H9 (cell line): Measurements from ENCODE around the gene CCNF. TPM values are rescaled to one million over a fixed set of nuclear protein-coding genes. Genes with fewer than 3 reads are reported as not detected.

ENCODE experiments used
- DNase-seq: peaks from one replicate; pipeline ENCODE4 v3.0.0-alpha.2; 2017
- H2AFZ ChIP-seq: one replicate; pipeline ENCODE4 v1.6.1; 2013; ENCODE audit warnings: mild to moderate bottlenecking, low read length, control low read depth, moderate library complexity
- H2AK5ac ChIP-seq: 2 replicates; pipeline ENCODE4 v1.6.1; 2013; ENCODE audit warnings: low read length, control low read depth, mixed read lengths; ENCODE audit not compliant: insufficient read length
- H2BK120ac ChIP-seq: one replicate; pipeline ENCODE4 v1.6.1; 2013; ENCODE audit warnings: low read depth, mild to moderate bottlenecking, low read length, control low read depth, inconsistent platforms; ENCODE audit not compliant: poor library complexity, severe bottlenecking
- H2BK12ac ChIP-seq: 2 replicates; pipeline ENCODE4 v1.6.1; 2013; ENCODE audit warnings: low read length, control low read depth, mixed read lengths, low read depth; ENCODE audit not compliant: insufficient read length
- H2BK15ac ChIP-seq: 2 replicates; pipeline ENCODE4 v1.6.1; 2013; ENCODE audit warnings: low read depth, low read length, control low read depth
- H2BK20ac ChIP-seq: one replicate; pipeline ENCODE4 v1.6.1; 2013; ENCODE audit warnings: low read depth, mild to moderate bottlenecking, low read length, control low read depth, inconsistent platforms; ENCODE audit not compliant: poor library complexity, severe bottlenecking
- H2BK5ac ChIP-seq: 2 replicates; pipeline ENCODE4 v1.6.1; 2013; ENCODE audit warnings: low read length, control low read depth, mixed read lengths; ENCODE audit not compliant: insufficient read length
- H3K14ac ChIP-seq: 2 replicates; pipeline ENCODE4 v1.6.1; 2013; ENCODE audit warnings: low read length, control low read depth; ENCODE audit not compliant: insufficient read depth
- H3K18ac ChIP-seq: 2 replicates; pipeline ENCODE4 v1.6.1; 2013; ENCODE audit warnings: low read depth, mild to moderate bottlenecking, mixed read lengths, low read length, control low read depth; ENCODE audit not compliant: insufficient read length
- H3K23ac ChIP-seq: 2 replicates; pipeline ENCODE4 v1.6.1; 2013; ENCODE audit warnings: low read length, control low read depth, mixed read lengths, low read depth; ENCODE audit not compliant: insufficient read length
- H3K23me2 ChIP-seq: 2 replicates; pipeline ENCODE4 v1.6.1; 2013; ENCODE audit warnings: low read depth, mild to moderate bottlenecking, mixed read lengths, low read length, control low read depth; ENCODE audit not compliant: insufficient read length, poor library complexity, severe bottlenecking
- H3K27ac ChIP-seq: 2 replicates; pipeline ENCODE4 v1.5.1; 2013; ENCODE audit warnings: low read length, control low read depth, mixed read lengths, low read depth; ENCODE audit not compliant: insufficient read length
- H3K27me3 ChIP-seq: 2 replicates; pipeline ENCODE4 v1.6.1; 2013; ENCODE audit warnings: low read length, control low read depth, inconsistent platforms; ENCODE audit not compliant: insufficient read depth
- H3K4ac ChIP-seq: 2 replicates; pipeline ENCODE4 v1.6.1; 2013; ENCODE audit warnings: low read depth, mild to moderate bottlenecking, control low read depth, inconsistent platforms, low read length, moderate library complexity
- H3K4me1 ChIP-seq: 2 replicates; pipeline ENCODE4 v1.6.1; 2013; ENCODE audit warnings: low read length, control low read depth, inconsistent platforms; ENCODE audit not compliant: insufficient read depth
- H3K4me2 ChIP-seq: 2 replicates; pipeline ENCODE4 v1.6.1; 2013; ENCODE audit warnings: low read length, control low read depth, mixed read lengths; ENCODE audit not compliant: insufficient read length, insufficient read depth
- H3K56ac ChIP-seq: 2 replicates; pipeline ENCODE4 v1.6.1; 2013; ENCODE audit warnings: low read depth, mild to moderate bottlenecking, mixed read lengths, low read length, control low read depth; ENCODE audit not compliant: insufficient read length
- H3K79me1 ChIP-seq: 2 replicates; pipeline ENCODE4 v1.6.1; 2013; ENCODE audit warnings: low read depth, mild to moderate bottlenecking, moderate library complexity, low read length, control low read depth, inconsistent platforms; ENCODE audit not compliant: insufficient read depth, poor library complexity, severe bottlenecking
- H3K79me2 ChIP-seq: 2 replicates; pipeline ENCODE4 v1.6.1; 2013; ENCODE audit warnings: low read length, control low read depth, inconsistent platforms; ENCODE audit not compliant: insufficient read depth
- H3K9ac ChIP-seq: 2 replicates; pipeline ENCODE4 v1.6.1; 2013; ENCODE audit warnings: low read length, control low read depth, mixed read lengths; ENCODE audit not compliant: insufficient read length; ENCODE audit errors: extremely low read depth
- H3K9me3 ChIP-seq: one replicate; pipeline ENCODE4 v1.6.1; 2013; ENCODE audit warnings: low read depth, low read length, inconsistent platforms; ENCODE audit not compliant: control insufficient read depth
- H3T11ph ChIP-seq: one replicate; pipeline ENCODE4 v1.6.1; 2013; ENCODE audit warnings: mild to moderate bottlenecking, low read length, control low read depth, inconsistent platforms
- H4K20me1 ChIP-seq: one replicate; pipeline ENCODE4 v1.6.1; 2013; ENCODE audit not compliant: control insufficient read depth, insufficient read length, insufficient read depth
- H4K5ac ChIP-seq: 2 replicates; pipeline ENCODE4 v1.6.1; 2013; ENCODE audit warnings: low read depth, mild to moderate bottlenecking, mixed read lengths, low read length, control low read depth; ENCODE audit not compliant: insufficient read length
- H4K8ac ChIP-seq: replicated peaks from 2 replicates; pipeline ENCODE4 v1.6.1; 2013; ENCODE audit warnings: low read length, control low read depth, mixed read lengths, low read depth; ENCODE audit not compliant: insufficient read length
- H4K91ac ChIP-seq: 2 replicates; pipeline ENCODE4 v1.6.1; 2013; ENCODE audit warnings: low read depth, mild to moderate bottlenecking, moderate library complexity, mixed read lengths, low read length, control low read depth; ENCODE audit not compliant: insufficient read length
- H3K27ac Mint-ChIP-seq, 3 experiments: 2 replicates in 2 of 3; 3 replicates in 1 of 3; pipeline ENCODE4 v1.8.0; 2020 to 2021; ENCODE audit warnings: mixed read lengths in 3 of 3, mild to moderate bottlenecking in 1 of 3, moderate library complexity in 1 of 3
- H3K27me3 Mint-ChIP-seq: 2 replicates; pipeline ENCODE4 v1.8.0; 2021; ENCODE audit warnings: low read depth, mild to moderate bottlenecking, moderate library complexity, mixed read lengths
- H3K36me3 Mint-ChIP-seq, 3 experiments: 2 replicates in 2 of 3; 3 replicates in 1 of 3; pipeline ENCODE4 v1.8.0; 2020 to 2021; ENCODE audit warnings: low read depth in 3 of 3, mixed read lengths in 3 of 3; ENCODE audit not compliant: insufficient read depth in 1 of 3
- H3K4me1 Mint-ChIP-seq, 2 experiments: 2 replicates each; pipeline ENCODE4 v1.8.0; 2020; ENCODE audit warnings: mixed read lengths in 2 of 2
- H3K4me3 Mint-ChIP-seq, 2 experiments: 2 replicates in 1 of 2; 3 replicates in 1 of 2; pipeline ENCODE4 v1.8.0; 2020 to 2021; ENCODE audit warnings: mild to moderate bottlenecking in 2 of 2, mixed read lengths in 2 of 2, moderate library complexity in 1 of 2
- H3K9me3 Mint-ChIP-seq, 2 experiments: 2 replicates in 1 of 2; 3 replicates in 1 of 2; pipeline ENCODE4 v1.8.0; 2020; ENCODE audit warnings: mild to moderate bottlenecking in 2 of 2, mixed read lengths in 2 of 2, moderate library complexity in 1 of 2
- CTCF ChIP-seq: fragments of 200-600 bp; sonication (generic); conservative IDR thresholded peaks from 3 replicates; pipeline ENCODE4 v1.8.0; 2021; ENCODE audit warnings: antibody characterized with exemption, mild to moderate bottlenecking
- WGBS: extraction: QIAGEN DNeasy Blood & Tissue Kit; methylation state at CpG from one replicate; pipeline ENCODE4 v1.1.7; 2013; ENCODE audit warnings: missing lambda C conversion rate, low lambda C conversion rate, mixed read lengths; ENCODE audit not compliant: insufficient read length; ENCODE audit errors: extremely low coverage; 5-methylcytosine and 5-hydroxymethylcytosine counted together
- total RNA-seq: library from RNA; stranded (reverse); gene quantifications from 2 replicates; pipeline ENCODE4 v1.2.1, GENCODE V29; 2021

CCNF gene
- total RNA-seq, 1 experiment from 2014 or later, result 61.6 TPM

GRCh38 chr16:2422123-2422867 is 7.0 kb upstream of the CCNF start:
- peaks cover 14% of the 10 kb centered on the region for H3K27me3 Mint-ChIP-seq
- WGBS, result no CpG with 5 or more reads among the region's 7 CpGs
- Histone ChIP-seq H3K56ac (no peak overlapping the region), H3K79me1 (no peaks in the 10 kb centered on the region), H3K23ac (no peak overlapping the region), H4K91ac (no peak overlapping the region), H2BK5ac (no peak overlapping the region), H2AFZ (no peak overlapping the region), H2BK120ac (no peak overlapping the region), H4K20me1 (no peaks in the 10 kb centered on the region), H4K8ac (no peak overlapping the region), H3K18ac (no peak overlapping the region), H3K4me1 (no peaks in the 10 kb centered on the region), H2AK5ac (no peak overlapping the region), H3K4ac (no peak overlapping the region), H3K4me2 (no peak overlapping the region), H3K23me2 (no peaks in the 10 kb centered on the region), H4K5ac (no peak overlapping the region), H3K79me2 (no peaks in the 10 kb centered on the region), H3K27ac (no peak overlapping the region), H2BK12ac (no peak overlapping the region), H3K27me3 (no peaks in the 10 kb centered on the region), H3K9me3 (no peaks in the 10 kb centered on the region), H3T11ph (no peak overlapping the region), H2BK20ac (no peak overlapping the region), H3K9ac (no peak overlapping the region), H3K14ac (no peak overlapping the region), H2BK15ac (no peak overlapping the region)
- no peak overlapping the region for H3K27ac Mint-ChIP-seq
- H3K36me3 Mint-ChIP-seq, result no peaks in the 10 kb centered on the region; a peak in 1 of 7 replicates
- H3K4me1 Mint-ChIP-seq, result peaks cover 0 to 2% of the 10 kb centered on the region in 2 experiments; a peak in 1 of 4 replicates
- H3K9me3 Mint-ChIP-seq, result no peaks in the 10 kb centered on the region
- no peak for TF ChIP-seq CTCF
- no peak for DNase-seq
- H3K4me3 Mint-ChIP-seq, result no peak overlapping the region
